Pancreas (tissue), 10 donors: Measurements from ENCODE around the gene FGD1. TPM values are rescaled to one million over a fixed set of nuclear protein-coding genes. Genes with fewer than 3 reads are reported as not detected.
A peak's percentile ranks its signal among the peaks of the same experiment; 100 is the strongest.

Source experiments
- ATAC-seq, 4 donors: fragments of 200-7000 bp; cut with Tn5 transposase; one replicate each; pipeline versions ENCODE4 v1.8.0 to v1.9.1; 2020; ENCODE audit warnings: mild to moderate bottlenecking in 4 of 4, moderate library complexity in 4 of 4
- DNase-seq, 6 donors: peaks; one replicate each; pipeline ENCODE4 v3.0.0-alpha.2; 2020
- FAIRE-seq: peaks from 2 replicates; lab custom pipeline; 2012; peaks lifted over from hg19 to GRCh38; lab: Jason Lieb, UNC
- H3K27ac ChIP-seq, 4 donors: fragments of 200-600 bp; sonication (generic); 1 replicate in 3 of 4; 2 replicates in 1 of 4; pipeline versions ENCODE4 v1.5.0 to v1.8.0; 2020
- H3K27me3 ChIP-seq, 4 donors: fragments of 200-600 bp; one replicate each; pipeline ENCODE4 v1.8.0; 2021
- H3K36me3 ChIP-seq, 3 donors: fragments of 200-600 bp; sonication (generic) in 1 of 3; one replicate each; pipeline versions ENCODE4 v1.5.0 to v1.8.0; 2020 to 2021
- H3K4me1 ChIP-seq, 3 donors: fragments of 200-600 bp; one replicate each; pipeline ENCODE4 v1.8.0; 2021
- H3K4me3 ChIP-seq, 4 donors: fragments of 200-600 bp; sonication (generic) in 2 of 4; one replicate each; pipeline versions ENCODE4 v1.5.0 to v1.8.0; 2020 to 2021
- H3K9me3 ChIP-seq, 4 donors: fragments of 200-600 bp; one replicate each; pipeline ENCODE4 v1.8.0; 2021
- CTCF ChIP-seq, 4 donors: fragments of 200-600 bp; sonication (generic) in 3 of 4; IDR thresholded peaks; one replicate each; pipeline versions ENCODE4 v1.5.0 to v1.8.0; 2021; ENCODE audit warnings: antibody characterized with exemption in 4 of 4
- WGBS, 2 donors: extraction: QIAGEN DNeasy Blood & Tissue Kit; methylation state at CpG; one replicate each; pipeline ENCODE4 v1.1.7; 2013; 5-methylcytosine and 5-hydroxymethylcytosine counted together
- intact Hi-C, 3 donors: fragments of 100-400 bp; cut with DNase I; formaldehyde crosslinking; loops; one replicate each; pipeline versions ENCODE4 v1.11.1 to v1.14.2; 2022
- polyA plus RNA-seq, 2 donors: library from polyadenylated mRNA; stranded (reverse); fragments of 200-250 nt; gene quantifications; one replicate each; pipeline ENCODE4 v1.2.3, GENCODE V29; 2013
- total RNA-seq, 6 donors: library from RNA; stranded (reverse); fragmentation: NEBNext Ultra II Directional in 4 of 6; extraction: Animal tissue kit (Norgen Biotek cat#: 25700) in 4 of 6; gene quantifications; one replicate each; pipeline versions ENCODE4 v1.2.1 to v1.2.4, GENCODE V29; 2021 to 2023
- donor health status: healthy with polysubstance abuse.
- donor health status: DM: no; HTN: no; CAD: no; lungs with moderate emphysema.
- donor health status: DM: no; HTN: no; CAD: no.
- donor health status: control.
- donor health status: control.
- donor health status: Bipolar disorder and iron deficiency.
- donor health status: DM: yes; HTN: yes; CAD: no.
- donor health status: DM: no; HTN: no; CAD: no.
- donor health status: DM: no; HTN: no; CAD: no.
- donor health status: DM: yes; HTN: yes; CAD: no.

The FGD1 gene
- total and polyA plus RNA-seq, 8 donors, result 1.7 to 4.0 (median 2.8) TPM

DNA sequence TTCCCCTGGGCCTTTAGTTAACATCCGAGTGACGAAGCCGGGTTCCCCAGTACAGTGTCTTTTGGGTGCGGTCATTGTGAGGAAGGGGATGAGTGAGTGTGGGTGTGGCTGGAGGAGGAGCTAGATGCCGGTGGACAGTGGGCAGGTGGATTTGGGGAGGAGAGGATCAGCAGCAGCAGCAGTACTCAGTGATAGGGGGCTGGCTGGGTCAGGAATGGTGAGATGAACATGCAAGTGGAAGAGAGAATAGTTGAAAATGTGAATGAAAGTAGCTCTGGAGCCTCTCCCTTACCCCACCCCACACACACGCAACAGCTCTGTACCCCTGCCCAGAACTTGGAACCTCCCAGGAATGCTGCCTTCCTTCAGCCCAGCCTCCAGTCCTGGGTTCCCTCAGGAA, 51.3 kb downstream of the FGD1 start:
- 84 to 89% methylated on average over 6 of the region's 6 CpGs for WGBS, 2 donors
- H3K27ac ChIP-seq, result no peak overlapping the region
- intact Hi-C loops, result no loop called here
- H3K4me3 ChIP-seq, result no peak overlapping the region
- H3K27me3 ChIP-seq, result no peaks in the 10 kb centered on the region
- no peaks in the 10 kb centered on the region for H3K4me1 ChIP-seq
- H3K9me3 ChIP-seq, result no peaks in the 10 kb centered on the region
- ATAC-seq (no peak), FAIRE-seq (no peak), DNase-seq (no peak)
- no peaks in the 10 kb centered on the region for H3K36me3 ChIP-seq
- no peak for TF ChIP-seq CTCF (IDR thresholded peaks at IDR 0.05)

- Histone ChIP-seq H3K36me3 (no peaks in the 10 kb centered on the region), H3K4me3 (no peak overlapping the region), H3K4me1 (no peaks in the 10 kb centered on the region), H3K27me3 (no peaks in the 10 kb centered on the region), H3K9me3 (no peaks in the 10 kb centered on the region), H3K27ac (no peak overlapping the region)
- DNase-seq (no peak), FAIRE-seq (no peak), ATAC-seq (no peak)
- intact Hi-C loops, result no loop called here
- TF ChIP-seq CTCF (IDR thresholded peaks at IDR 0.05), result no peak
Observed at GRCh38 chrX:54442790-54443189, 53.2 kb downstream of the FGD1 start.

DNA sequence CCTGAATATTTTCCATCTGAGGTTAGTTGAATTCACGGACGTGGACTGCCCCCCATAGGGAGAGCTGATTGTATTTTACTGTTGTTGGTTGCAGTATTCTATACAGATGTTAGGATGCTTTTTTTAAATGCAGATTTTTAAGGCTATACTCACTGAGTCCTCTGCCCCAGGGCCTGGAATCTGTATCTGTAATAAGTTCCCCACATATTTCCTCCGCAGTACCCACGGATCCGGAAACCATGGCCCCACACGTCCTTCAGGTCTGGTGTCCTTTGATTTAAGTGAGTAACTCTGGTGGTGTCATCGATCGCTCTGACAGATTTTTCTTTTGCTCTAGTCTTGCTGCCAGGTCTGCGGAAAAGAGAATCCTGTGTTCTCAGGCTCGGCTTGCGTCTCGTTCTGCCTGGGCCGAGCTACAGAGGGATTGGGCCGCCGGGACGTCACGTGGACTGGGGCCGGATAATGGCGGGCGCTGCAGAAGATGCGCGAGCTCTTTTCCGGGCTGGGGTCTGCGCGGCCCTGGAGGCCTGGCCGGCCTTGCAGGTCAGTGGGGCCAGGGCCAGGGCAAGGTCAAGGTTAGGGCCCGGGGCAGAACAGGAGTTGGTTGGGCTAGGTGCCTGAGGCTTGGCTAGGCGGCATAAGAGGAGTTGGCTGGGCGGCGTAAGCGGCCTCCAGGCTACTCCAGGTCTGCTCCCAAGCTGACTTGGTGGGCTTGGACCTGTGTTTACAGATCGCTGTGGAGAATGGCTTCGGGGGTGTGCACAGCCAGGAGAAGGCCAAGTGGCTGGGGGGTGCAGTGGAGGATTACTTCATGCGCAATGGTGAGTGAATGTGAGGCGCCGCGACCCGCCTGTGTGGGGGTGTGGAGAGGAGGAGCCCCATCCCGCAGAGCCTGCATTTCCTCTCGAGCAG, 55.8 kb downstream of the FGD1 start, which contains the start of gene TSR2:
Gene TSR2, plus strand, starts transcription at position 445 of the 912 bp plus-strand sequence. Its CDS starts 18 bp downstream, at position 463.
- no peaks in the 10 kb centered on the region for H3K9me3 ChIP-seq
- WGBS, 2 donors, result 0 to 23% methylated on average over 40 of the region's 40 CpGs
- DNase-seq (peak; percentile 71 to 89 (median 79)), ATAC-seq (peak; percentile 99 to 100 (median 99)), FAIRE-seq (no peak)
- intact Hi-C loops, result no loop called here
- peak within 1 kb of the TSS; percentile 48 to 64 (median 59) for H3K4me3 ChIP-seq
- peak within 1 kb of the TSS in 1 of 4 donors; percentile 30 for H3K27ac ChIP-seq
- H3K4me1 ChIP-seq, result no peaks in the 10 kb centered on the region
- no peaks in the 10 kb centered on the region for H3K27me3 ChIP-seq
- H3K36me3 ChIP-seq, result no peaks in the 10 kb centered on the region
- no peak for TF ChIP-seq CTCF (IDR thresholded peaks at IDR 0.05)

DNA sequence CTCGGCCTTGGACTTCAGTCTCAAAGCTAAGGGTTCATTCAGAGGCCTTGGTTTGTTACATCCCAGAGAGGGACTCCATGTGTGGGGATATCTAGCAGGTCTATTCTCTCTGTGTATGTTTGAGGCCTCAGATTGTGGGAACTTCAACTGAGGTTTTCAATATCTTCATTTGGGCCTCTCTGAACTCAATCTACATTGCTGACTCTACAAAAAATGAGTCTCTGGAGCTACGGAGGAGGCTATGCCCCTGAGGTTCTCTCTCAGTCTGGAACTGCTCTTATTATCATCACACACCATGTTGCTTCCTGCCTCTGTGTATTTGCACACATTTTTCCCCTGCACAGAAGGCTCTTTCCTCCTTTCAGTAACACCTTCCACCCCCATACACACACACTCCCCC, 60.9 kb downstream of the FGD1 start:
- H3K4me1 ChIP-seq, result no peaks in the 10 kb centered on the region
- intact Hi-C loops, result no loop called here
- H3K4me3 ChIP-seq, result no peak overlapping the region
- WGBS, 2 donors, result 67 to 79% methylated on average over 2 of the region's 2 CpGs
- H3K27ac ChIP-seq, result no peak overlapping the region
- no peak for ATAC-seq
- DNase-seq, result no peak
- no peaks in the 10 kb centered on the region for H3K27me3 ChIP-seq
- H3K36me3 ChIP-seq, result no peaks in the 10 kb centered on the region
- FAIRE-seq, result no peak
- no peak for TF ChIP-seq CTCF (IDR thresholded peaks at IDR 0.05)
- H3K9me3 ChIP-seq, result no peaks in the 10 kb centered on the region

DNA sequence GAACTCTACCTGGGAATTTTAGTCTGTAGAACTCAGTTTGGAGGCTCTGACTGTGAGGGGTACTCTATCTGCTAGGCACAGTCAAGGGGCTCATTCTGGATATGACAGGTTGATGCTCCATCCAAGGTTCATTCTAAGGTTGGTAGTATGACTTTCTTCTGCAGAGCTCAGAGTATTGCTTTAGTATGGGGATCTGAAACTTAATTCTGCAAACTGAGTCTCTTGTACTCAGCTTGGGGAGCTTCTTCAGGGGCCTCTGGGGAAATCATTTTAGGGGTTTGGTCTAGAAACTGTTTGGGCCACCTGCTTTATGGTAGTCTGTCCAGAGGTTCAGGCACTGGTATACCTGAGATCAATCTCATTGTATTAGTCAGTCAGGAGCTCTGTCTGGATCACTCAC, 65.5 kb downstream of the FGD1 start:
- no peaks in the 10 kb centered on the region for H3K36me3 ChIP-seq
- no peaks in the 10 kb centered on the region for H3K27me3 ChIP-seq
- intact Hi-C loops, result no loop called here
- no peak overlapping the region for H3K27ac ChIP-seq
- no peaks in the 10 kb centered on the region for H3K9me3 ChIP-seq
- no peak for TF ChIP-seq CTCF (IDR thresholded peaks at IDR 0.05)
- no peaks in the 10 kb centered on the region for H3K4me1 ChIP-seq
- DNase-seq, result no peak
- no peak for FAIRE-seq
- no peak for ATAC-seq
- H3K4me3 ChIP-seq, result no peak overlapping the region
